SK-N-SH treated with all-trans-retinoic acid at 6 μM for 48 hours (cell line): ENCODE results near the gene SPOCK2.

Experiments used
- BACH2 ChIP-seq: fragments of 250-450 bp; sonication (Bioruptor Pico); IDR thresholded peaks from 2 replicates; pipeline ENCODE4 v1.9.0; 2021; ENCODE audit warnings: mild to moderate bottlenecking, borderline replicate concordance
- CREB5 ChIP-seq: fragments of 250-450 bp; sonication (Bioruptor Pico); IDR thresholded peaks from 2 replicates; pipeline ENCODE4 v1.5.1; 2020; ENCODE audit warnings: low read depth, mild to moderate bottlenecking, moderate library complexity
- GLIS3 ChIP-seq: fragments of 250-450 bp; sonication (Bioruptor Pico); IDR thresholded peaks from 2 replicates; pipeline ENCODE4 v1.5.0; 2020; ENCODE audit warnings: mild to moderate bottlenecking, moderate library complexity
- PPARA ChIP-seq: fragments of 250-450 bp; sonication (Bioruptor Pico); IDR thresholded peaks from 2 replicates; pipeline ENCODE4 v1.5.0; 2020; ENCODE audit warnings: mild to moderate bottlenecking, borderline replicate concordance
- RARB ChIP-seq: fragments of 250-450 bp; sonication (Bioruptor Pico); IDR thresholded peaks from 2 replicates; pipeline ENCODE4 v1.8.0; 2021; ENCODE audit warnings: mild to moderate bottlenecking, moderate library complexity
- SNAI2 ChIP-seq: fragments of 250-450 bp; sonication (Bioruptor Pico); IDR thresholded peaks from 2 replicates; pipeline ENCODE4 v1.5.0; 2020; ENCODE audit warnings: mild to moderate bottlenecking, moderate library complexity
- TOX ChIP-seq: fragments of 250-450 bp; sonication (Bioruptor Pico); IDR thresholded peaks from 2 replicates; pipeline ENCODE4 v1.8.0; 2021; ENCODE audit warnings: mild to moderate bottlenecking, moderate library complexity, borderline replicate concordance
- TSHZ2 ChIP-seq: fragments of 250-450 bp; sonication (Bioruptor Pico); IDR thresholded peaks from 2 replicates; pipeline ENCODE4 v1.5.0; 2020; ENCODE audit warnings: mild to moderate bottlenecking, moderate library complexity
- ZC3H10 ChIP-seq: fragments of 250-450 bp; sonication (Bioruptor Pico); IDR thresholded peaks from 2 replicates; pipeline ENCODE4 v1.5.1; 2021; ENCODE audit warnings: mild to moderate bottlenecking, moderate library complexity
- ZFP30 ChIP-seq: fragments of 450-650 bp; formaldehyde crosslinking; IDR thresholded peaks from 2 replicates; pipeline ENCODE4 v1.5.0; 2022; ENCODE audit warnings: mild to moderate bottlenecking, moderate library complexity
- ZNF8 ChIP-seq: fragments of 450-650 bp; formaldehyde crosslinking; IDR thresholded peaks from 2 replicates; pipeline ENCODE4 v1.5.0; 2020; ENCODE audit warnings: mild to moderate bottlenecking, moderate library complexity
- TF ChIP-seq, protein P1 (sequence below): fragments of 250-450 bp; sonication (Bioruptor Pico); IDR thresholded peaks from 2 replicates; pipeline ENCODE4 v1.8.0; 2020; ENCODE audit warnings: mild to moderate bottlenecking, moderate library complexity, borderline replicate concordance

GRCh38 chr10:72048450-72049124 lies 39.8 kb downstream of the SPOCK2 start:
- TF ChIP-seq GLIS3 (CRISPR knock-in tag) (no peak), CREB5 (CRISPR knock-in tag) (no peak), TSHZ2 (no peak), ZC3H10 (no peak), ZFP30 (CRISPR knock-in tag) (no peak), RARB (CRISPR knock-in tag) (no peak), PPARA (CRISPR knock-in tag) (no peak), BACH2 (no peak), SNAI2 (CRISPR knock-in tag) (no peak), ZNF8 (CRISPR knock-in tag) (no peak), TOX (CRISPR knock-in tag) (no peak)
- TF ChIP-seq, protein P1, sequence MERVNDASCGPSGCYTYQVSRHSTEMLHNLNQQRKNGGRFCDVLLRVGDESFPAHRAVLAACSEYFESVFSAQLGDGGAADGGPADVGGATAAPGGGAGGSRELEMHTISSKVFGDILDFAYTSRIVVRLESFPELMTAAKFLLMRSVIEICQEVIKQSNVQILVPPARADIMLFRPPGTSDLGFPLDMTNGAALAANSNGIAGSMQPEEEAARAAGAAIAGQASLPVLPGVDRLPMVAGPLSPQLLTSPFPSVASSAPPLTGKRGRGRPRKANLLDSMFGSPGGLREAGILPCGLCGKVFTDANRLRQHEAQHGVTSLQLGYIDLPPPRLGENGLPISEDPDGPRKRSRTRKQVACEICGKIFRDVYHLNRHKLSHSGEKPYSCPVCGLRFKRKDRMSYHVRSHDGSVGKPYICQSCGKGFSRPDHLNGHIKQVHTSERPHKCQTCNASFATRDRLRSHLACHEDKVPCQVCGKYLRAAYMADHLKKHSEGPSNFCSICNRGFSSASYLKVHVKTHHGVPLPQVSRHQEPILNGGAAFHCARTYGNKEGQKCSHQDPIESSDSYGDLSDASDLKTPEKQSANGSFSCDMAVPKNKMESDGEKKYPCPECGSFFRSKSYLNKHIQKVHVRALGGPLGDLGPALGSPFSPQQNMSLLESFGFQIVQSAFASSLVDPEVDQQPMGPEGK = no peak
